ENCODE results near the gene IL20RB.

The IL20RB gene

GRCh38 chr3:136947477-136947876 lies 10.3 kb upstream of the IL20RB start:
- Histone ChIP-seq H3K9me3 (ENCODE audit: control insufficient read depth, low read length) (no peaks in the 10 kb centered on the region), H3K4me3 (ENCODE audit: low read length) (no peak overlapping the region), H3K36me3 (ENCODE audit: control insufficient read depth, insufficient read depth, low read length, severe bottlenecking) (peaks cover 31% of the 10 kb centered on the region), H3K4me1 (ENCODE audit: control insufficient read depth, insufficient read depth, low read length) (peaks cover 18% of the 10 kb centered on the region), H3K27me3 (replicated peaks; ENCODE audit: control insufficient read depth, insufficient read depth, low read length) (no peaks in the 10 kb centered on the region), H3K9ac (ENCODE audit: low read length) (no peak overlapping the region)
- DNase-seq (ENCODE audit: low read depth), result no peak

- peaks cover 10% of the 10 kb centered on the region for H3K4me1 ChIP-seq (ENCODE audit: control insufficient read depth, insufficient read depth, low read length)
- no peak overlapping the region for H3K9ac ChIP-seq (ENCODE audit: low read length)
- H3K27me3 ChIP-seq (replicated peaks; ENCODE audit: control insufficient read depth, insufficient read depth, low read length), result no peaks in the 10 kb centered on the region
- no peak overlapping the region for H3K4me3 ChIP-seq (ENCODE audit: low read length)
- H3K9me3 ChIP-seq (ENCODE audit: control insufficient read depth, low read length), result no peaks in the 10 kb centered on the region
- H3K36me3 ChIP-seq (ENCODE audit: control insufficient read depth, insufficient read depth, low read length, severe bottlenecking), result peaks cover 31% of the 10 kb centered on the region
- DNase-seq (ENCODE audit: low read depth), result no peak
Observed at GRCh38 chr3:136949146-136949545, 8.6 kb upstream of the IL20RB start.

GRCh38 chr3:136949708-136950107 lies 8.1 kb upstream of the IL20RB start:
- DNase-seq (ENCODE audit: low read depth), result peak; percentile 53
- H3K9ac ChIP-seq (ENCODE audit: low read length), result no peak overlapping the region
- no peaks in the 10 kb centered on the region for H3K9me3 ChIP-seq (ENCODE audit: control insufficient read depth, low read length)

GRCh38 chr3:136950623-136951022 lies 7.2 kb upstream of the IL20RB start:
- DNase-seq (ENCODE audit: low read depth), result no peak
- Histone ChIP-seq H3K36me3 (ENCODE audit: control insufficient read depth, insufficient read depth, low read length, severe bottlenecking) (peaks cover 29% of the 10 kb centered on the region), H3K27me3 (replicated peaks; ENCODE audit: control insufficient read depth, insufficient read depth, low read length) (no peaks in the 10 kb centered on the region), H3K9me3 (ENCODE audit: control insufficient read depth, low read length) (no peaks in the 10 kb centered on the region), H3K9ac (ENCODE audit: low read length) (no peak overlapping the region), H3K4me3 (ENCODE audit: low read length) (no peak overlapping the region), H3K4me1 (ENCODE audit: control insufficient read depth, insufficient read depth, low read length) (peaks cover 24% of the 10 kb centered on the region)

More at GRCh38 chr3:136949708-136950107, 8.1 kb upstream of the IL20RB start:
- Histone ChIP-seq H3K4me1 (ENCODE audit: control insufficient read depth, insufficient read depth, low read length) (peaks cover 15% of the 10 kb centered on the region), H3K36me3 (ENCODE audit: control insufficient read depth, insufficient read depth, low read length, severe bottlenecking) (peaks cover 31% of the 10 kb centered on the region), H3K4me3 (ENCODE audit: low read length) (no peak overlapping the region), H3K27me3 (replicated peaks; ENCODE audit: control insufficient read depth, insufficient read depth, low read length) (no peaks in the 10 kb centered on the region)

- Histone ChIP-seq H3K9ac (ENCODE audit: low read length) (no peak overlapping the region), H3K4me1 (ENCODE audit: control insufficient read depth, insufficient read depth, low read length) (peaks cover 41% of the 10 kb centered on the region), H3K27me3 (replicated peaks; ENCODE audit: control insufficient read depth, insufficient read depth, low read length) (no peaks in the 10 kb centered on the region), H3K4me3 (ENCODE audit: low read length) (no peak overlapping the region), H3K9me3 (ENCODE audit: control insufficient read depth, low read length) (no peaks in the 10 kb centered on the region), H3K36me3 (ENCODE audit: control insufficient read depth, insufficient read depth, low read length, severe bottlenecking) (peaks cover 19% of the 10 kb centered on the region)
- DNase-seq (ENCODE audit: low read depth), result peak; percentile 50
Observed at GRCh38 chr3:136952292-136952691, 5.5 kb upstream of the IL20RB start.

GRCh38 chr3:136954251-136954650 lies 3.5 kb upstream of the IL20RB start:
- Histone ChIP-seq H3K9me3 (ENCODE audit: control insufficient read depth, low read length) (no peaks in the 10 kb centered on the region), H3K27me3 (replicated peaks; ENCODE audit: control insufficient read depth, insufficient read depth, low read length) (no peaks in the 10 kb centered on the region), H3K36me3 (ENCODE audit: control insufficient read depth, insufficient read depth, low read length, severe bottlenecking) (peaks cover 11% of the 10 kb centered on the region), H3K4me1 (ENCODE audit: control insufficient read depth, insufficient read depth, low read length) (peaks cover 50% of the 10 kb centered on the region), H3K4me3 (ENCODE audit: low read length) (no peak overlapping the region), H3K9ac (ENCODE audit: low read length) (no peak overlapping the region)
- peak; percentile 38 for DNase-seq (ENCODE audit: low read depth)

- no peaks in the 10 kb centered on the region for H3K27me3 ChIP-seq (replicated peaks; ENCODE audit: control insufficient read depth, insufficient read depth, low read length)
- no peak overlapping the region for H3K4me3 ChIP-seq (ENCODE audit: low read length)
- peak; percentile 10 for DNase-seq (ENCODE audit: low read depth)
- peaks cover 10% of the 10 kb centered on the region for H3K36me3 ChIP-seq (ENCODE audit: control insufficient read depth, insufficient read depth, low read length, severe bottlenecking)
- H3K9me3 ChIP-seq (ENCODE audit: control insufficient read depth, low read length), result no peaks in the 10 kb centered on the region
- peak overlapping the region; percentile 4 for H3K9ac ChIP-seq (ENCODE audit: low read length)
- peaks cover 50% of the 10 kb centered on the region for H3K4me1 ChIP-seq (ENCODE audit: control insufficient read depth, insufficient read depth, low read length)
Observed at GRCh38 chr3:136954980-136955780, 2.6 kb upstream of the IL20RB start.

- Histone ChIP-seq H3K9ac (ENCODE audit: low read length) (peak overlapping the region; percentile 4), H3K4me3 (ENCODE audit: low read length) (no peak overlapping the region), H3K36me3 (ENCODE audit: control insufficient read depth, insufficient read depth, low read length, severe bottlenecking) (peaks cover 6% of the 10 kb centered on the region), H3K4me1 (ENCODE audit: control insufficient read depth, insufficient read depth, low read length) (peaks cover 55% of the 10 kb centered on the region), H3K9me3 (ENCODE audit: control insufficient read depth, low read length) (no peaks in the 10 kb centered on the region), H3K27me3 (replicated peaks; ENCODE audit: control insufficient read depth, insufficient read depth, low read length) (no peaks in the 10 kb centered on the region)
- DNase-seq (ENCODE audit: low read depth), result peak; percentile 85
Observed at GRCh38 chr3:136955813-136956212, 2.0 kb upstream of the IL20RB start.

GRCh38 chr3:136956971-136957370 lies 812 bp upstream of the IL20RB start:
- Histone ChIP-seq H3K9ac (ENCODE audit: low read length) (no peak overlapping the region), H3K4me1 (ENCODE audit: control insufficient read depth, insufficient read depth, low read length) (peaks cover 66% of the 10 kb centered on the region), H3K36me3 (ENCODE audit: control insufficient read depth, insufficient read depth, low read length, severe bottlenecking) (no peaks in the 10 kb centered on the region), H3K27me3 (replicated peaks; ENCODE audit: control insufficient read depth, insufficient read depth, low read length) (no peaks in the 10 kb centered on the region), H3K4me3 (ENCODE audit: low read length) (peak overlapping the region; percentile 8), H3K9me3 (ENCODE audit: control insufficient read depth, low read length) (no peaks in the 10 kb centered on the region)
- no peak for DNase-seq (ENCODE audit: low read depth)

- H3K9ac ChIP-seq (ENCODE audit: low read length), result no peak overlapping the region
- no peak overlapping the region for H3K4me3 ChIP-seq (ENCODE audit: low read length)
- H3K27me3 ChIP-seq (replicated peaks; ENCODE audit: control insufficient read depth, insufficient read depth, low read length), result no peaks in the 10 kb centered on the region
- no peak for DNase-seq (ENCODE audit: low read depth)
- H3K9me3 ChIP-seq (ENCODE audit: control insufficient read depth, low read length), result no peaks in the 10 kb centered on the region
- H3K36me3 ChIP-seq (ENCODE audit: control insufficient read depth, insufficient read depth, low read length, severe bottlenecking), result no peaks in the 10 kb centered on the region
- H3K4me1 ChIP-seq (ENCODE audit: control insufficient read depth, insufficient read depth, low read length), result peaks cover 58% of the 10 kb centered on the region
Observed at GRCh38 chr3:136958939-136959338, 1.2 kb downstream of the IL20RB start.

- Histone ChIP-seq H3K9ac (ENCODE audit: low read length) (no peak overlapping the region), H3K4me3 (ENCODE audit: low read length) (no peak overlapping the region), H3K27me3 (replicated peaks; ENCODE audit: control insufficient read depth, insufficient read depth, low read length) (no peaks in the 10 kb centered on the region), H3K4me1 (ENCODE audit: control insufficient read depth, insufficient read depth, low read length) (peaks cover 52% of the 10 kb centered on the region), H3K9me3 (ENCODE audit: control insufficient read depth, low read length) (no peaks in the 10 kb centered on the region), H3K36me3 (ENCODE audit: control insufficient read depth, insufficient read depth, low read length, severe bottlenecking) (no peaks in the 10 kb centered on the region)
- no peak for DNase-seq (ENCODE audit: low read depth)
Observed at GRCh38 chr3:136959599-136959998, 1.8 kb downstream of the IL20RB start.
